H1 (cell line): ENCODE data around the gene RPL19. TPM values are rescaled to one million over a fixed set of nuclear protein-coding genes. Genes with fewer than 3 reads are reported as not detected.

Source experiments
- CTCF ChIA-PET: fragments of 300-600 bp; sonication (Branson Sonifier 250); formaldehyde crosslinking; loops from one replicate; lab custom pipeline; 2021; ENCODE audit not compliant: partially characterized antibody; lab: Charles Lee
- POLR2A ChIA-PET: fragments of 300-600 bp; sonication (Branson Sonifier 250); formaldehyde crosslinking; loops from one replicate; lab custom pipeline; 2021; ENCODE audit warnings: inconsistent platforms; ENCODE audit not compliant: partially characterized antibody; lab: Charles Lee
- DNase-seq, 2 experiments: peaks; one replicate each; pipeline versions ENCODE4 v3.0.0 to v3.0.0-alpha.2; 2010 to 2022; ENCODE audit warnings: low spot score in 2 of 2, low read depth in 1 of 2, mixed read lengths in 1 of 2
- FAIRE-seq: peaks from 2 replicates; lab custom pipeline; 2011; peaks lifted over from hg19 to GRCh38; lab: Jason Lieb, UNC
- H2AFZ ChIP-seq: 2 replicates; pipeline ENCODE4 v1.8.1; 2012; ENCODE audit warnings: low read length, inconsistent platforms
- H2AK5ac ChIP-seq: 2 replicates; pipeline ENCODE4 v1.6.1; 2013; ENCODE audit warnings: low read depth, low read length
- H2BK120ac ChIP-seq: replicated peaks from 2 replicates; pipeline ENCODE3; 2013; ENCODE audit warnings: low read depth, low read length, inconsistent platforms
- H2BK12ac ChIP-seq: 2 replicates; pipeline ENCODE4 v1.6.1; 2013; ENCODE audit warnings: low read depth, low read length
- H2BK15ac ChIP-seq: 2 replicates; pipeline ENCODE4 v1.6.1; 2013; ENCODE audit warnings: low read length
- H2BK20ac ChIP-seq: 2 replicates; pipeline ENCODE4 v1.6.1; 2013; ENCODE audit warnings: low read length
- H2BK5ac ChIP-seq: 2 replicates; pipeline ENCODE4 v1.6.1; 2013; ENCODE audit warnings: low read depth, low read length
- H3K14ac ChIP-seq: 2 replicates; pipeline ENCODE4 v1.6.1; 2013; ENCODE audit warnings: inconsistent platforms; ENCODE audit not compliant: insufficient read length
- H3K18ac ChIP-seq: 2 replicates; pipeline ENCODE4 v1.6.1; 2013; ENCODE audit warnings: low read length; ENCODE audit errors: extremely low read depth
- H3K23ac ChIP-seq: 2 replicates; pipeline ENCODE4 v1.6.1; 2013; ENCODE audit warnings: inconsistent platforms; ENCODE audit not compliant: insufficient read length
- H3K23me2 ChIP-seq: 2 replicates; pipeline ENCODE4 v1.6.1; 2013; ENCODE audit warnings: low read depth, low read length
- H3K27ac ChIP-seq: 2 replicates; pipeline ENCODE4 v1.6.1; 2011; ENCODE audit warnings: low read depth, low read length, inconsistent platforms
- H3K27me3 ChIP-seq, 4 experiments: replicated peaks in 1 of 4; 1 replicate in 1 of 4; 2 replicates in 3 of 4; pipeline versions ENCODE4 v1.6.1 to v1.8.1; 2011 to 2013; ENCODE audit warnings: low read length in 3 of 4, mild to moderate bottlenecking in 3 of 4, inconsistent platforms in 2 of 4, mixed read lengths in 2 of 4, moderate library complexity in 1 of 4; ENCODE audit not compliant: control insufficient read depth in 3 of 4, insufficient read depth in 3 of 4; ENCODE audit errors: extremely low read depth in 1 of 4
- H3K36me3 ChIP-seq, 4 experiments: 2 replicates each; pipeline versions ENCODE4 v1.6.1 to v1.8.1; 2011 to 2013; ENCODE audit warnings: mild to moderate bottlenecking in 4 of 4, low read length in 3 of 4, moderate library complexity in 2 of 4, control low read depth in 1 of 4, inconsistent platforms in 1 of 4; ENCODE audit not compliant: insufficient read depth in 4 of 4, control insufficient read depth in 2 of 4
- H3K4ac ChIP-seq: replicated peaks from 2 replicates; pipeline ENCODE3; 2013; ENCODE audit warnings: low read length, low read depth, mixed read lengths, inconsistent platforms; ENCODE audit not compliant: insufficient read length
- H3K4me1 ChIP-seq, 4 experiments: replicated peaks in 1 of 4; 1 replicate in 1 of 4; 2 replicates in 3 of 4; pipeline versions ENCODE4 v1.6.1 to v1.8.1; 2011 to 2013; ENCODE audit warnings: low read length in 3 of 4, inconsistent platforms in 2 of 4, mixed read lengths in 1 of 4; ENCODE audit not compliant: insufficient read depth in 4 of 4, control insufficient read depth in 3 of 4
- H3K4me2 ChIP-seq, 2 experiments: 2 replicates each; pipeline versions ENCODE4 v1.6.1 to v1.8.1; 2011 to 2013; ENCODE audit warnings: low read depth in 2 of 2, low read length in 2 of 2, control low read depth in 1 of 2, inconsistent platforms in 1 of 2, mild to moderate bottlenecking in 1 of 2; ENCODE audit not compliant: insufficient read depth in 1 of 2
- H3K4me3 ChIP-seq, 4 experiments: fragments of 200-600, 300-600 bp in 1 of 4; sonication (generic), shearing (Covaris generic), sonication (Bioruptor Twin) in 1 of 4; 2 replicates each; pipeline versions ENCODE4 v1.5.1 to v1.8.1; 2011 to 2016; ENCODE audit warnings: low read length in 4 of 4, low read depth in 3 of 4, control low read depth in 2 of 4, inconsistent platforms in 2 of 4, mild to moderate bottlenecking in 2 of 4, mixed read lengths in 1 of 4, moderate library complexity in 1 of 4; ENCODE audit not compliant: insufficient read depth in 2 of 4; ENCODE audit errors: extremely low read depth in 1 of 4
- H3K56ac ChIP-seq: replicated peaks from 2 replicates; pipeline ENCODE3; 2013; ENCODE audit warnings: low read depth, mild to moderate bottlenecking, mixed read lengths, low read length, inconsistent platforms; ENCODE audit not compliant: insufficient read length
- H3K79me1 ChIP-seq: 2 replicates; pipeline ENCODE4 v1.6.1; 2013; ENCODE audit warnings: low read depth, low read length, control low read depth
- H3K79me2 ChIP-seq, 2 experiments: 2 replicates each; pipeline versions ENCODE4 v1.6.1 to v1.8.1; 2012 to 2013; ENCODE audit warnings: low read length in 2 of 2, mild to moderate bottlenecking in 2 of 2, inconsistent platforms in 1 of 2; ENCODE audit not compliant: insufficient read depth in 2 of 2, control insufficient read depth in 1 of 2
- H3K9ac ChIP-seq, 4 experiments: replicated peaks in 1 of 4; 1 replicate in 1 of 4; 2 replicates in 3 of 4; pipeline versions ENCODE4 v1.6.1 to v1.8.1; 2011 to 2013; ENCODE audit warnings: low read depth in 3 of 4, low read length in 3 of 4, control low read depth in 2 of 4, mild to moderate bottlenecking in 2 of 4, moderate library complexity in 2 of 4, inconsistent platforms in 1 of 4; ENCODE audit errors: extremely low read depth in 1 of 4
- H3K9me3 ChIP-seq, 2 experiments: 2 replicates each; pipeline versions ENCODE4 v1.6.1 to v1.8.1; 2012 to 2013; ENCODE audit warnings: mild to moderate bottlenecking in 2 of 2, moderate library complexity in 2 of 2, control low read depth in 1 of 2, inconsistent platforms in 1 of 2, low read depth in 1 of 2, low read length in 1 of 2, mixed read lengths in 1 of 2; ENCODE audit not compliant: insufficient read depth in 2 of 2
- H4K20me1 ChIP-seq, 2 experiments: replicated peaks in 1 of 2; 2 replicates each; pipeline versions ENCODE3 to v1.8.1; 2011 to 2013; ENCODE audit warnings: inconsistent platforms in 2 of 2, low read length in 2 of 2, mild to moderate bottlenecking in 1 of 2; ENCODE audit not compliant: insufficient read depth in 2 of 2, control insufficient read depth in 1 of 2
- H4K5ac ChIP-seq: 2 replicates; pipeline ENCODE4 v1.6.1; 2013; ENCODE audit warnings: low read length, low read depth, mixed read lengths, inconsistent platforms; ENCODE audit not compliant: insufficient read length
- H4K8ac ChIP-seq: 2 replicates; pipeline ENCODE4 v1.8.0; 2013; ENCODE audit warnings: mild to moderate bottlenecking, moderate library complexity, low read length, inconsistent platforms; ENCODE audit not compliant: insufficient read depth; ENCODE audit errors: extremely low read depth
- H4K91ac ChIP-seq: replicated peaks from 2 replicates; pipeline ENCODE3; 2013; ENCODE audit warnings: low read length, mixed read lengths, inconsistent platforms; ENCODE audit not compliant: insufficient read length
- CBX8 ChIP-seq: fragments of 300-800, 300-1000 bp; sonication (generic); IDR thresholded peaks from 2 replicates; pipeline ENCODE4 v1.7.1; 2016; ENCODE audit warnings: low read depth, low read length, borderline replicate concordance
- CREB1 ChIP-seq: IDR thresholded peaks from 2 replicates; pipeline ENCODE4 v1.6.1; 2012; ENCODE audit warnings: inconsistent platforms
- EZH2 ChIP-seq: fragments of 200-600 bp; sonication (generic); IDR thresholded peaks from 2 replicates; pipeline ENCODE4 v1.7.1; 2012; ENCODE audit warnings: low read depth, mild to moderate bottlenecking, moderate library complexity, low read length, inconsistent platforms; ENCODE audit not compliant: severe bottlenecking
- KDM1A ChIP-seq: fragments of 200-600, 300-600 bp; sonication (generic); IDR thresholded peaks from 2 replicates; pipeline ENCODE4 v1.7.1; 2016; ENCODE audit warnings: mild to moderate bottlenecking, low read length, borderline replicate concordance
- POLR2AphosphoS5 ChIP-seq: IDR thresholded peaks from 2 replicates; pipeline ENCODE4 v1.6.1; 2011; ENCODE audit warnings: low read depth, low read length
- RBBP5 ChIP-seq: IDR thresholded peaks from 2 replicates; pipeline ENCODE4 v1.7.1; 2012; ENCODE audit warnings: low read depth, mild to moderate bottlenecking, inconsistent platforms, low read length, moderate library complexity, borderline replicate concordance
- SAP30 ChIP-seq: fragments of 300-600 bp; sonication (generic); IDR thresholded peaks from 2 replicates; pipeline ENCODE4 v1.7.1; 2012; ENCODE audit warnings: low read length, moderate library complexity, mild to moderate bottlenecking, inconsistent platforms; ENCODE audit not compliant: insufficient read depth, insufficient replicate concordance
- TAF1 ChIP-seq: IDR thresholded peaks from 2 replicates; pipeline ENCODE4 v1.6.1; 2011; ENCODE audit warnings: mild to moderate bottlenecking, low read depth, low read length
- TBP ChIP-seq: IDR thresholded peaks from 2 replicates; pipeline ENCODE4 v1.6.1; 2011; ENCODE audit warnings: low read depth, low read length, improper control_type of control experiment
- TEAD4 ChIP-seq: IDR thresholded peaks from 2 replicates; pipeline ENCODE4 v1.6.1; 2012; ENCODE audit warnings: low read depth, low read length, inconsistent platforms, mixed read lengths
- YY1 ChIP-seq: IDR thresholded peaks from 2 replicates; pipeline ENCODE4 v1.6.1; 2011; ENCODE audit warnings: low read depth, mild to moderate bottlenecking, low read length
- WGBS, 2 experiments: shearing (Covaris generic) in 1 of 2; methylation state at CpG; one replicate each; pipeline versions ENCODE4 v1.1.6 to v1.1.7; 2013 to 2015; ENCODE audit warnings: low lambda C conversion rate in 2 of 2, mixed read lengths in 2 of 2, inconsistent platforms in 1 of 2, low coverage in 1 of 2, missing lambda C conversion rate in 1 of 2; ENCODE audit not compliant: insufficient replicate concordance in 2 of 2, insufficient coverage in 1 of 2, insufficient read length in 1 of 2; ENCODE audit errors: extremely low coverage in 1 of 2, missing lambda C conversion rate in 1 of 2; 5-methylcytosine and 5-hydroxymethylcytosine counted together
- polyA plus RNA-seq, 7 experiments: library from polyadenylated mRNA; depleted of rRNA in 3 of 7; stranded (reverse) in 5 of 7; unstranded in 2 of 7; fragments of >200 nt in 5 of 7; fragments of 200-250 nt in 2 of 7; gene quantifications; 1 replicate in 5 of 7; 2 replicates in 1 of 7; 4 replicates in 1 of 7; pipeline versions ENCODE4 v1.2.1 to v1.2.3, GENCODE V29; 2011 to 2013; ENCODE audit warnings: missing spikeins in 2 of 7, mixed read lengths in 2 of 7
- total RNA-seq: library from RNA; stranded (reverse); fragmentation: NEBNext Ultra II Directional; extraction: Animal tissue kit (Norgen Biotek cat#: 25700); gene quantifications from 2 replicates; pipeline ENCODE4 v1.2.1, GENCODE V29; 2021

RPL19 gene
- total and polyA plus RNA-seq, 2 of the 8 experiments (the other 6 are each of a cell fraction or from before 2014, with no cell fraction given), result 2,108 to 2,182 TPM

DNA sequence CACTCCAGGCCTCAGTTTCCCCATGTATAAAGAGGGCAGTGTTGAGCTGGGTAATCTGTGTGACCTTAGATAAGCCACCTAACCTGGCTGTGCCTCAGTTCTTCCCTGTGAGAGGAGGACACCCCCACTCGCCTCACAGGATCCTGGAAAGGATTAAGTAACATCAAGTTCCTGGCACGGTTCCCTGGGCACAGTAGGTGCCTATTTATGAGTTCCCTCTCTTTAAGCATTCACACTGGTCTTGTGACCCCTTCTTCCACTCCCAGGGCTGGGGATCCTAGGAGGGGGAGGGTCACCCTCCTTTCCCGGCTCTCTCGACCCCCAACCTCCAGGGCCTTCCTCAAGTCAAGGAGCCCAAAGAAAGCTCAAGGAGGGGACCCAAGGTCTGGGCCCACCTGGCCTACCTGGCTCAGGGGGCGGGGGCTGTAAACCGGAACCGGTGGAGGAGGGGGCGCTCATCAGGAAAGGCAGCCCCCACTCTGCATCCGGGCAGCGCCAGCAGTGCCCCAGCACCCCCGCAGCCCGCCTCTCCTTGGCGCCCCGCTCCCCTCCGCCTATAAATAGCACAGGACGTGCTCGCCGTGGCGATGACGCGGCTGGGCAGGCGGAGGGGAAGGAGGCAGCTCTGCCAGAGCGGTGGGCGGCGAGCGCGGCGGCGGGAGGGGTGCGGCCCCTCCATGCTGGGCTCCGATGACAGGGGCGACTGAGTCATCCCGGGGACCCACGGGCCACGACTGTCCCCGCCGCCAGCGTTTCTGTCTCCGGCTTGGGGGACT, 9.4 kb downstream of the RPL19 start:
- peak overlapping the region; percentile 16; the same call in 1 of the 2 replicates for H2AFZ ChIP-seq
- H3K79me1 ChIP-seq, result no peaks in the 10 kb centered on the region
- peak overlapping the region; percentile 92 for H2BK20ac ChIP-seq
- peak overlapping the region; percentile 22 for H3K56ac ChIP-seq
- FAIRE-seq, result no peak
- no peak overlapping the region for H3K4ac ChIP-seq
- H2BK5ac ChIP-seq, result peak overlapping the region; percentile 71; the same call in 1 of the 2 replicates
- no peak overlapping the region for H4K5ac ChIP-seq
- POLR2A ChIA-PET, result interaction anchor here (0.5 to 9.5 kb wide), 14 partner anchors 10 to 363 kb away, joined by 3 to 113 read pairs (median 5); partner anchors contain the start of genes CACNB1, RPL19 and STAC2
- WGBS, 2 experiments, result 9% methylated on average over 25 of the region's 39 CpGs; no CpG with 5 or more reads in 1 of the 2 experiments
- H3K9ac ChIP-seq, result peak overlapping the region in 2 of 4 experiments; percentile 25 to 46; a peak in 3 of 7 replicates
- peak overlapping the region; percentile 27 to 62 (median 50) for H3K4me3 ChIP-seq
- CTCF ChIA-PET, result interaction anchor here (0.6 to 24.1 kb wide), 9 partner anchors 10 to 172 kb away, joined by 3 to 982 read pairs (median 6); partner anchors contain the start of genes CACNB1 and RPL19
- no peak overlapping the region for H3K23ac ChIP-seq
- H2BK120ac ChIP-seq, result peak overlapping the region; percentile 3
- peak overlapping the region; percentile 78 for H4K8ac ChIP-seq
- H3K27ac ChIP-seq, result no peak overlapping the region
- no peaks in the 10 kb centered on the region for H3K79me2 ChIP-seq
- H3K9me3 ChIP-seq, result no peaks in the 10 kb centered on the region
- peak overlapping the region; percentile 88 for H2BK15ac ChIP-seq
- H3K14ac ChIP-seq, result no peak overlapping the region
- H4K91ac ChIP-seq, result peak overlapping the region; percentile 75
- peak overlapping the region; percentile 96 for H2BK12ac ChIP-seq
- H2AK5ac ChIP-seq, result 0 out of 2 replicates have a peak overlapping the region, but pooled peaks have one; percentile 80
- H3K4me1 ChIP-seq, result peaks cover 5 to 32% (median 24%) of the 10 kb centered on the region in 4 experiments
- H3K27me3 ChIP-seq, result peaks cover 0 to 4% (median 2%) of the 10 kb centered on the region in 4 experiments; a peak in 3 of 7 replicates
- DNase-seq, result peak in 1 of 2 experiments; percentile 76
- H4K20me1 ChIP-seq, result peaks cover 0 to 5% of the 10 kb centered on the region in 2 experiments
- peak overlapping the region; percentile 68 to 85 for H3K4me2 ChIP-seq
- H3K23me2 ChIP-seq, result peaks cover 6% of the 10 kb centered on the region; the same call in 1 of the 2 replicates
- peak overlapping the region; percentile 83 for H3K18ac ChIP-seq
- H3K36me3 ChIP-seq, result peaks cover 3 to 8% (median 7%) of the 10 kb centered on the region in 4 experiments; a peak in 6 of 8 replicates
- TF ChIP-seq TAF1, result peak; percentile 32; the same call in 1 of the 2 replicates
- TF ChIP-seq CBX8, result no peak
- TF ChIP-seq TBP, result peak; percentile 66
- TF ChIP-seq TEAD4, result no peak
- TF ChIP-seq KDM1A, result 0 out of 2 replicates have a peak, but pooled peaks have one; percentile 45
- TF ChIP-seq CREB1, result peak; percentile 54; the same call in 1 of the 2 replicates
- no peak for TF ChIP-seq EZH2
- 0 out of 2 replicates have a peak, but pooled peaks have one; percentile 58 for TF ChIP-seq RBBP5
- no peak for TF ChIP-seq YY1
- no peak for TF ChIP-seq SAP30
- TF ChIP-seq POLR2AphosphoS5, result peak; percentile 64; the same call in 1 of the 2 replicates
